ENCODE data around the gene EPHB4.

DNA sequence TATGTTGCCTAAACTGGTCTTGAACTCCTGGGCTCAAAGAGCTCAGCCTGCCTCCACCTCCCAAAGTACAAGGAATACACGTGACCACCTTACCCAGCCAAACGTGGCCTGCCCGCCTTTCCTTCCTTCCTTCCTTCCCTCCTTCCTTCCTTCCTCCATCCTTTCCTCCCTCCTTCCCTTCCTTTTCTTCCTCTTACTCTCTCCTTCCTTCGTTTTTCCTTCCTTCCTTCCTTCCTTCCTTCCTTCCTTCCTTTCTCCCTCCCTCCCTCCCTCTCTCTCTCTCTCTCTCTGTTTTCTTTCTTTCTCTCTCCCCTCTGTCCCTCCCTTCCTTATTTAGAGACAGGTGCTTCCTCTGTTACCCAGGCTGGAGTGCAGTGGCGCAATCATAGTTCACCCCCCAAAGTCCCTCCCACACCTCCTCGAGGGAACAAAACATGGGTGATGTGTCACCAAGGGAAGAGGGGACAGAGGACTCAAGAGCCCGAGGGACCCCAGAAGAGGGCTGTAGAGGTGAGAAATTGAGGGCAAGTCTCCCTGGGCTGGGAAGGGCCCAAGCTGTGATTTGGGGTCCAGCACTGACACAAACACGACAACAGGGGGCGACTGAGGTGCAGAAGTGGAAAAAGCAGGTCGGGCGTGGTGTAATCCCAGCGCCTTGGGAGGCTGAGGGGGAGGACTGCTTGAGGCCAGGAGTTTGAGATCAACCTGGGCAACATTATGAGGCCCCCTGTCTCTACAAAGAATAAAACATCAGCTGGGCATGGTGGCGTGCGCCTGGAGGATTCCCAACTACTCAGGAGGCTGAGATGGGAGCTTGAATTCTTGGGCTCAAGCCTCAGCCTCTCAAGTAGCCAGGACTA, 28.1 kb downstream of the EPHB4 start:
- TF ChIP-seq, protein P1, sequence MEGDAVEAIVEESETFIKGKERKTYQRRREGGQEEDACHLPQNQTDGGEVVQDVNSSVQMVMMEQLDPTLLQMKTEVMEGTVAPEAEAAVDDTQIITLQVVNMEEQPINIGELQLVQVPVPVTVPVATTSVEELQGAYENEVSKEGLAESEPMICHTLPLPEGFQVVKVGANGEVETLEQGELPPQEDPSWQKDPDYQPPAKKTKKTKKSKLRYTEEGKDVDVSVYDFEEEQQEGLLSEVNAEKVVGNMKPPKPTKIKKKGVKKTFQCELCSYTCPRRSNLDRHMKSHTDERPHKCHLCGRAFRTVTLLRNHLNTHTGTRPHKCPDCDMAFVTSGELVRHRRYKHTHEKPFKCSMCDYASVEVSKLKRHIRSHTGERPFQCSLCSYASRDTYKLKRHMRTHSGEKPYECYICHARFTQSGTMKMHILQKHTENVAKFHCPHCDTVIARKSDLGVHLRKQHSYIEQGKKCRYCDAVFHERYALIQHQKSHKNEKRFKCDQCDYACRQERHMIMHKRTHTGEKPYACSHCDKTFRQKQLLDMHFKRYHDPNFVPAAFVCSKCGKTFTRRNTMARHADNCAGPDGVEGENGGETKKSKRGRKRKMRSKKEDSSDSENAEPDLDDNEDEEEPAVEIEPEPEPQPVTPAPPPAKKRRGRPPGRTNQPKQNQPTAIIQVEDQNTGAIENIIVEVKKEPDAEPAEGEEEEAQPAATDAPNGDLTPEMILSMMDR (IDR thresholded peaks at IDR 0.05), result peak; percentile 66 to 90 (median 83)
- TF ChIP-seq POLR2A (IDR thresholded peaks at IDR 0.05), result no peak
